ENCODE results near the gene ZSCAN12. TPM values are rescaled to one million over a fixed set of nuclear protein-coding genes. Genes with fewer than 3 reads are reported as not detected.

ZSCAN12 gene
- total and polyA plus RNA-seq, 2 of the 13 experiments (the other 11 are each of a cell fraction or from before 2014, with no cell fraction given) = 2.8 to 8.9 TPM

DNA sequence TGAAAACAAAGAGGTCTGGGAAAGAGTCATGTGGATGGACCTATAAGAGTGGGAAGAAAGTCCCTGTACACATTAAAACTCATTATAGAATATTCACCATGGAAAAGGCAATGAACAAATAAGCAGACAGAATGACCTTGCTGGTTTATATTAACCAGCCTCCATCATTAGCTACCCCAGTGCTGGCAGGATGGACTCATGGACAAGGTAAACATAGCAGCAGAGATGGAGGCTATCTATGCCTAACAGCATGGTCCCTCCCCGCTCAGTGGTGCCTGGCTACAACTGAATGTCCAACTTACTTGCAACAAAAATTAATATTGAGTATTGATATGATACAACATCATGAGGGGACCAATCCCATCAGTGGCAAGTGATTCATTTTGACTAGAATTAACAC lies 54.3 kb downstream of the ZSCAN12 start (continued):
- TF ChIP-seq MED1 (CRISPR knock-in tag; IDR thresholded peaks at IDR 0.05) (peak; percentile 62), HMG20A (CRISPR knock-in tag; IDR thresholded peaks at IDR 0.05; ENCODE audit: borderline replicate concordance) (peak; percentile 54; the same call in 1 of the 2 replicates), CBFB (CRISPR knock-in tag; IDR thresholded peaks at IDR 0.05) (no peak), ZFP41 (CRISPR knock-in tag; IDR thresholded peaks at IDR 0.05; ENCODE audit: borderline replicate concordance) (no peak), STAG1 (CRISPR knock-in tag; IDR thresholded peaks at IDR 0.05) (no peak), RARA (CRISPR knock-in tag; IDR thresholded peaks at IDR 0.05) (0 out of 2 replicates have a peak, but pooled peaks have one; percentile 18), ZNF44 (CRISPR knock-in tag; IDR thresholded peaks at IDR 0.05) (no peak), ISL2 (CRISPR knock-in tag; IDR thresholded peaks at IDR 0.05) (peak; percentile 47; the same call in 1 of the 2 replicates), EP300 (IDR thresholded peaks at IDR 0.05; ENCODE audit: low read depth in 2 of 2, low read length in 2 of 2) (peak in 1 of 2 experiments; percentile 16; a peak in 1 of 4 replicates), EP300 (CRISPR knock-in tag; IDR thresholded peaks at IDR 0.05; ENCODE audit: borderline replicate concordance) (no peak), THAP11 (CRISPR knock-in tag; IDR thresholded peaks at IDR 0.05) (peak; percentile 52; the same call in 1 of the 2 replicates), ZNF614 (CRISPR knock-in tag; IDR thresholded peaks at IDR 0.05; ENCODE audit: borderline replicate concordance) (peak; percentile 94), IRF2 (CRISPR knock-in tag; IDR thresholded peaks at IDR 0.05) (peak; percentile 79; the same call in 1 of the 2 replicates), TP53 (CRISPR knock-in tag; conservative IDR thresholded peaks at IDR 0.05) (no peak), SALL1 (CRISPR knock-in tag; IDR thresholded peaks at IDR 0.05) (peak; percentile 73), ZNF232 (CRISPR knock-in tag; IDR thresholded peaks at IDR 0.05; ENCODE audit: borderline replicate concordance) (peak; percentile 72; the same call in 1 of the 2 replicates), TBP (CRISPR knock-in tag; IDR thresholded peaks at IDR 0.05) (no peak), ZBTB7B (CRISPR knock-in tag; IDR thresholded peaks at IDR 0.05) (no peak)
- TF ChIP-seq, protein P1, sequence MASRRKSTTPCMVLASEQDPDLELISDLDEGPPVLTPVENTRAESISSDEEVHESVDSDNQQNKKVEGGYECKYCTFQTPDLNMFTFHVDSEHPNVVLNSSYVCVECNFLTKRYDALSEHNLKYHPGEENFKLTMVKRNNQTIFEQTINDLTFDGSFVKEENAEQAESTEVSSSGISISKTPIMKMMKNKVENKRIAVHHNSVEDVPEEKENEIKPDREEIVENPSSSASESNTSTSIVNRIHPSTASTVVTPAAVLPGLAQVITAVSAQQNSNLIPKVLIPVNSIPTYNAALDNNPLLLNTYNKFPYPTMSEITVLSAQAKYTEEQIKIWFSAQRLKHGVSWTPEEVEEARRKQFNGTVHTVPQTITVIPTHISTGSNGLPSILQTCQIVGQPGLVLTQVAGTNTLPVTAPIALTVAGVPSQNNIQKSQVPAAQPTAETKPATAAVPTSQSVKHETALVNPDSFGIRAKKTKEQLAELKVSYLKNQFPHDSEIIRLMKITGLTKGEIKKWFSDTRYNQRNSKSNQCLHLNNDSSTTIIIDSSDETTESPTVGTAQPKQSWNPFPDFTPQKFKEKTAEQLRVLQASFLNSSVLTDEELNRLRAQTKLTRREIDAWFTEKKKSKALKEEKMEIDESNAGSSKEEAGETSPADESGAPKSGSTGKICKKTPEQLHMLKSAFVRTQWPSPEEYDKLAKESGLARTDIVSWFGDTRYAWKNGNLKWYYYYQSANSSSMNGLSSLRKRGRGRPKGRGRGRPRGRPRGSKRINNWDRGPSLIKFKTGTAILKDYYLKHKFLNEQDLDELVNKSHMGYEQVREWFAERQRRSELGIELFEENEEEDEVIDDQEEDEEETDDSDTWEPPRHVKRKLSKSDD (CRISPR knock-in tag; IDR thresholded peaks at IDR 0.05; ENCODE audit: low read depth) = peak; percentile 64; the same call in 1 of the 2 replicates
- TF ChIP-seq, protein P2, sequence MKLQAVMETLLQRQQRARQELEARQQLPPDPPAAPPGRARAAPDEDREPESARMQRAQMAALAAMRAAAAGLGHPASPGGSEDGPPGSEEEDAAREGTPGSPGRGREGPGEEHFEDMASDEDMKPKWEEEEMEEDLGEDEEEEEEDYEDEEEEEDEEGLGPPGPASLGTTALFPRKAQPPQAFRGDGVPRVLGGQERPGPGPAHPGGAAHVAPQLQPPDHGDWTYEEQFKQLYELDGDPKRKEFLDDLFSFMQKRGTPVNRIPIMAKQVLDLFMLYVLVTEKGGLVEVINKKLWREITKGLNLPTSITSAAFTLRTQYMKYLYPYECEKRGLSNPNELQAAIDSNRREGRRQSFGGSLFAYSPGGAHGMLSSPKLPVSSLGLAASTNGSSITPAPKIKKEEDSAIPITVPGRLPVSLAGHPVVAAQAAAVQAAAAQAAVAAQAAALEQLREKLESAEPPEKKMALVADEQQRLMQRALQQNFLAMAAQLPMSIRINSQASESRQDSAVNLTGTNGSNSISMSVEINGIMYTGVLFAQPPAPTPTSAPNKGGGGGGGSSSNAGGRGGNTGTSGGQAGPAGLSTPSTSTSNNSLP (IDR thresholded peaks at IDR 0.05; ENCODE audit: low read depth, low read length) = peak; percentile 61; the same call in 1 of the 2 replicates
- TF ChIP-seq, protein P3, sequence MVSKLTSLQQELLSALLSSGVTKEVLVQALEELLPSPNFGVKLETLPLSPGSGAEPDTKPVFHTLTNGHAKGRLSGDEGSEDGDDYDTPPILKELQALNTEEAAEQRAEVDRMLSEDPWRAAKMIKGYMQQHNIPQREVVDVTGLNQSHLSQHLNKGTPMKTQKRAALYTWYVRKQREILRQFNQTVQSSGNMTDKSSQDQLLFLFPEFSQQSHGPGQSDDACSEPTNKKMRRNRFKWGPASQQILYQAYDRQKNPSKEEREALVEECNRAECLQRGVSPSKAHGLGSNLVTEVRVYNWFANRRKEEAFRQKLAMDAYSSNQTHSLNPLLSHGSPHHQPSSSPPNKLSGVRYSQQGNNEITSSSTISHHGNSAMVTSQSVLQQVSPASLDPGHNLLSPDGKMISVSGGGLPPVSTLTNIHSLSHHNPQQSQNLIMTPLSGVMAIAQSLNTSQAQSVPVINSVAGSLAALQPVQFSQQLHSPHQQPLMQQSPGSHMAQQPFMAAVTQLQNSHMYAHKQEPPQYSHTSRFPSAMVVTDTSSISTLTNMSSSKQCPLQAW (CRISPR knock-in tag; IDR thresholded peaks at IDR 0.05) = peak; percentile 66; the same call in 1 of the 2 replicates
- TF ChIP-seq, protein P4, sequence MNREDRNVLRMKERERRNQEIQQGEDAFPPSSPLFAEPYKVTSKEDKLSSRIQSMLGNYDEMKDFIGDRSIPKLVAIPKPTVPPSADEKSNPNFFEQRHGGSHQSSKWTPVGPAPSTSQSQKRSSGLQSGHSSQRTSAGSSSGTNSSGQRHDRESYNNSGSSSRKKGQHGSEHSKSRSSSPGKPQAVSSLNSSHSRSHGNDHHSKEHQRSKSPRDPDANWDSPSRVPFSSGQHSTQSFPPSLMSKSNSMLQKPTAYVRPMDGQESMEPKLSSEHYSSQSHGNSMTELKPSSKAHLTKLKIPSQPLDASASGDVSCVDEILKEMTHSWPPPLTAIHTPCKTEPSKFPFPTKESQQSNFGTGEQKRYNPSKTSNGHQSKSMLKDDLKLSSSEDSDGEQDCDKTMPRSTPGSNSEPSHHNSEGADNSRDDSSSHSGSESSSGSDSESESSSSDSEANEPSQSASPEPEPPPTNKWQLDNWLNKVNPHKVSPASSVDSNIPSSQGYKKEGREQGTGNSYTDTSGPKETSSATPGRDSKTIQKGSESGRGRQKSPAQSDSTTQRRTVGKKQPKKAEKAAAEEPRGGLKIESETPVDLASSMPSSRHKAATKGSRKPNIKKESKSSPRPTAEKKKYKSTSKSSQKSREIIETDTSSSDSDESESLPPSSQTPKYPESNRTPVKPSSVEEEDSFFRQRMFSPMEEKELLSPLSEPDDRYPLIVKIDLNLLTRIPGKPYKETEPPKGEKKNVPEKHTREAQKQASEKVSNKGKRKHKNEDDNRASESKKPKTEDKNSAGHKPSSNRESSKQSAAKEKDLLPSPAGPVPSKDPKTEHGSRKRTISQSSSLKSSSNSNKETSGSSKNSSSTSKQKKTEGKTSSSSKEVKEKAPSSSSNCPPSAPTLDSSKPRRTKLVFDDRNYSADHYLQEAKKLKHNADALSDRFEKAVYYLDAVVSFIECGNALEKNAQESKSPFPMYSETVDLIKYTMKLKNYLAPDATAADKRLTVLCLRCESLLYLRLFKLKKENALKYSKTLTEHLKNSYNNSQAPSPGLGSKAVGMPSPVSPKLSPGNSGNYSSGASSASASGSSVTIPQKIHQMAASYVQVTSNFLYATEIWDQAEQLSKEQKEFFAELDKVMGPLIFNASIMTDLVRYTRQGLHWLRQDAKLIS (CRISPR knock-in tag; IDR thresholded peaks at IDR 0.05) = no peak

Measured in HepG2 (cell line).